Measurements from ENCODE around the gene URB1.
"Not testable (repeated sequence)": the region's sequence is repeated elsewhere in the genome, so short reads cannot be mapped to it uniquely, and the experiment has no call there.

Gene URB1

DNA sequence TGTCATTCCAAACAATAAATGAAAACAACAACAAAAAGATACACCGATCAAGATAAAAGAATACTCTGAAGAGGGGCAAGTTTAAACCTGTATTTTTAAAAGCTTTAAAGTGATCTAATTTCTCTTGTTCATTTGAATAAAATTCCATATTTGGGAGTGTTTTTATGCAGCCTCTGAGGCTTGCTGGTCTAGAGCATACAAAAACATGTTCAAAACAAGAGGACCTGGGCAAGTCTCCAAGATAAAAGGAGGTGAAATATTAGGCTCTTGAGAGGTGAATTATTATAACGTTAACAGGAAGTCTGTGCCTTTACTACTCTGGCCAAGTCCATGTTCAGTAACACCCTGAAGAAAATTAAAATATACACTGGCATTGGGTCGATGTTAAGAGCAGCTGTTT, 20.1 kb downstream of the URB1 start:
- DNase-seq = peak; percentile 55

DNA sequence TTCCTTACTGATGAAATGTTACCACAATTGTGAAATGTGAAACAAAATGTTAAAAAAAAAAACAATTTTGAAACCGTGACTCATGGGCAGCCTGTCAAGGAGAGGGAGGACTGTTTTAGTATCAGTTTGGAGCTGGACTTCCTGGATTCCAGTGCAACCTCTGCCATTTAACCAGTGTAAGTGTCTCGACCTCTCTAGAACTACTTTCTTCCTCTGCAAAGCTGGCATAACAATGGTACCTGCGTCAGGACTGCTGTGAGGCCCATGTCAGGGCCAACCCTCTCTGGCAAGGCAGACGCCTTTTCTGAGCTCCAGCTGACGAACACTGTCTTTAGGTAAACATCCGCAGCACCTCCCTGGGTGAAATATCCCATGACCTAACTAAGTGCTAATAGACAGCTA, 20.9 kb downstream of the URB1 start:
- peak; percentile 91 for DNase-seq

DNA sequence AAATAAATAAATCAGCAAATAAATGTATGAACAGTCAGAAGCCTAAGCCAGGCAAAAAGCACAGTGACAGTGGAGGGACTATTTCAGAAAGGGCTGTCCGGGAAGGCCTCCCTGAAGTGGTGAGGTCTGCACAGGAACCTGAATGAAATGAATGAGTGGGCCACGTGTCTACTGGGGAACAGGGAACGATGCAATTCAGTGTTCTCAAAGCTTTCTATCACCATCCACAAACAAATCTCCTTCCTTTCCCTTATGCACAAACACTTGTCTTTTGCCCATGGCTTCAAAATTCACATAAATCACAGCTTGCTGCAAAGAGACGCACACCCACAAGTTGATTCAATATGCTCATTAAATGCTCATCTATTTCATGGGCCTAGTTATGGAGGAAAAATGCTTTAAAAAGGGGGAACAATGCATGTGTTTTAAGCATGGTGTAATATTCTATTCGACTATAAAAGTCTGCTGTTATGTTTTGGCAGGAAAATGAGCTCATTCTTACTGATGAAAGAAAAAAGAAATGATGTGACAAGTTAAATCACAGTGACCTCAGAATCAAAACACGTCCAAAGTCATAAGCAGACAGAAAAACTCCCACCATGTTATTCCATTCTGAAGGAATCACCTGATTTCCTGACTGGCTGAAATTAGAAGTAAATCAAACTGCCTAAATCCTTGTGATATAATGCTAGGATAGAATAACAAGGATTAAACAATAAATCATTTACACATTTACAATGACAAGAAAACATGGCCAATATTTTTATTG, 21.6 kb downstream of the URB1 start:
- no peak for DNase-seq

DNA sequence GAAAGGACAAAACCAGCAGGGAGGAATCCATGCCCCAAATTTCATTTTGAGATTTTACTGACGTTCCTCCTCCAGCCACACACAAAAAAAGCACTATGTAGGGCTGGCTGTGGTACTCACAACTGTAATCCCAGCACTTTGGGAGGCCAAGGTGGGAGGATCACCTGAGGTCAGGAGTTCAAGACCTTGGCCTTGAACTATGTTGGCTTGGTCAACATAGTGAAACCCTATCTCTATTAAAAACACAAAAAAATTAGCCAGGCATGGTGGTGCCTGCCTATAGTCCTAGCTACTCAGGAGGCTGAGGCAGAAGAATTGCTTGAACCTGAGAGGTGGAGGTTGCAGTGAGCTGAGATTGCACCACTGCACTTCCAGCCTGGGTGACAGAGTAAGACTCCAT, 23.9 kb downstream of the URB1 start:
- DNase-seq = not testable (repeated sequence)

DNA sequence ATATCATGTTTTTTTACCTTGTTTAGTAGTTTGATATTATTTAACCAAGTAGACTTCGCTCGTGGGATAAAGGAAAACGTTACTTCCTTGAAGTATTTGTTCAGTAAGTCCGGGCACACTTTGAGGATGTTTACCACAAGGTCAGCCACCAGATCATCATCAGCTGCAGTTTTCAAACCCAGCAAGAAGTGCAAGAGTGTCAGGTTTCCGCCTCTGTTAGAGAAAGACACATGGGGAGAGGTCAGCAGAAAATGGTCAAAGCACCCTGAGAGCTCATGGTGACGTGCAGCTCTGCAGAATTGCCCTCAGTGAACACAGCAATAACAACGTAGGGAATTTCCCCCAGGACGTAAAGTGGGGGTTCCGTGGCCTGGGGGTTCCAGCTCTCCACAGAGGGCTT, 24.4 kb downstream of the URB1 start:
- no peak for DNase-seq

DNA sequence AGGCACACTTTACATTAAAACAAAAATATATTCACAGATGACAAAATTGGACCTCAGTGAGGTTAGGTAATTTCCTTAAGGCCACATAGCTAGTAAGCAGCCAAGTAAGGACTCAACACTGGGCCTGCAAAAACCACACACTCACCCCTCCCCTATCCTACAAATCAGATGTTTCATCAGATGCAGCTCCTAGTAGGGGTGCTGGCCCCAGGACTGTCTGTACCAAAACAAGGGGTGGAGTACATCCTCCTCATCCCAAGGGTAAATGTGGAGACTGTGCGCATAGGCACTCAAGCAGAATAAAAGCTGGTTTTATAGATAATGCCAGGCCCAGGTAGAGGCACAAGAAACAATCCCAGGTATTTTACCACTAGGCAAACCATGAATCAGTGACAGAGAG, 25.7 kb downstream of the URB1 start:
- no peak for DNase-seq

DNA sequence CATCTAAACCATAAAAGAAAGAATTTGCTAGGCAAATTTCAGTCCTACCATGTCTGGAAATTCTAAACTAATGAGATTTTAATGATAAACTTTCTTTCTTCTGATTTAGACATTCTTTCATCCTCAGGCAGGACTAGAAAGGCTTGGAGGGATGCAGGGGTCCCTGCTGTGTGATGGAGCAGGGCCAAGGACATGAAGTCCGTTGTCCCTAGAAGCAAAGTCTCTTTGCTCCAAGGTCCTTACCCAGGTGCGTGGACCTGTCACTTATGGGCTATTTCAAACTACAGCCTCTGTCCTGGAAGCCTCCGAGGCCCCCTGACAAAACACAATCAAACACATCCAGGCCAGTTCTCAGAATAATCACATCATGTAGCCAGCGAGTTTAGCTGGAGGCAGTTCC, 26.6 kb downstream of the URB1 start:
- no peak for DNase-seq

DNA sequence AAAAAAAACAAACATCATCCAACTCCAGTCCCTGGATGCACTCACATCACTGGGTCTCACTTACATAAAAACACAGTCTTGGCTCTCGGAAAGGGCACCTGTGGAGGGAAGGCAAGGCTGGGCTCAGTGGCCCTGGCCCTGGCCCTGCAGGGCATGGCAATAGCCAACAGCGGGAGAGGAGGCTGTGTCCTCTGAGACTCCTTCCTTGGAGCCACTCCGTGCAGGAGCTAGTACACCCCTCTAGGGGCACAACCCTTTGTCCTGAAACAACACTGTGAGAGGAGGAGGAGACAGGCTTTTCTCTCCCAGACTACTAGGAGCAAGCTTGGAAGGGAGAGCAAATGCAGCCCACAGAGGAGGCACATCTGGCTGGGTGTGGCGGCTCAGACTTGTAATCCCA, 28.0 kb downstream of the URB1 start:
- DNase-seq = no peak

DNA sequence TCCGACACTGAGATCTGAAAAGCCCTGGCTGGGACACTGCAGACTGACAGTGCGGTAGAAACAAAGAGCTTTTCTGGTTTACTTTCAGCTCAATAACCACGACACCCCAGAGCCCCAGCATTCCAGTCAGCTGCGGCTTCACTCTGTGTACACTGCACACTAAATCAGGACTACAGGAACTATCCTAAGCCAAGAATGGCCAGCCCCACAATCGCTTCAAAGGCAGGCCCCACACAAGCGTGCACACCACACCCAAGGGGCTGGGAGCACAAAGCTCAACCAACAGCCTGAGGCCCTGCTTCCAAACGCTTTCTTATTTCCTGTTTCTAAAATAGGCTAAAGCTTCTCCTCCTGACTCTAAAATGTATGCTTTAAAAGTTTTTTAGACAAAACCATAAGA, 28.4 kb downstream of the URB1 start:
- DNase-seq = no peak

DNA sequence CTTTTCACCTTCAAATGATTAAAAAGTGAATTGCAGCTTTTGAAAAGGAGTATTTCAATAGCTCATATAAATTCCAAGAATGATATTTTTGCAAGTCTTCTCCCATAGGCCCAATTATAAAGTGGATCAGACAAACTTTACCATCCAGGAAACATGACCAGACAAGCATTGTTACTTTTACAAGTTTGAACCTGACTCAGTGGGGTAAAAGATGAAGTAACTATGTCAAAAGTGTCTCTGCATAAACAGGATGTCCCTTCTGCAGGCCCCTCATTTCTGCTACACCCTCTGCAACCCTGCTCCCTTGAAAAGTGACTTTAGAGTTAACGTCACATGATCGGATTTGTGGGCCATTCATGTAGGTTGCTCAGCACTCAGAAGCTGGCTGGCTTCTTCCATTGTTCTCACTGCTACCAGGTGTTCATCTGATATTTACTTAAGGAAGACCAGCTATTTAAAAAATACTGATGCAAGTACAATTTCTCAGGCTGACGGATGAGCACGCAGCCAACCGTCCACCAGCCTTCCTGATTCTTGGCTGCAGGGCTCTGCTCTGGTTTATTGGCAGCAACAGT, 32.3 kb downstream of the URB1 start:
- no peak for DNase-seq

DNA sequence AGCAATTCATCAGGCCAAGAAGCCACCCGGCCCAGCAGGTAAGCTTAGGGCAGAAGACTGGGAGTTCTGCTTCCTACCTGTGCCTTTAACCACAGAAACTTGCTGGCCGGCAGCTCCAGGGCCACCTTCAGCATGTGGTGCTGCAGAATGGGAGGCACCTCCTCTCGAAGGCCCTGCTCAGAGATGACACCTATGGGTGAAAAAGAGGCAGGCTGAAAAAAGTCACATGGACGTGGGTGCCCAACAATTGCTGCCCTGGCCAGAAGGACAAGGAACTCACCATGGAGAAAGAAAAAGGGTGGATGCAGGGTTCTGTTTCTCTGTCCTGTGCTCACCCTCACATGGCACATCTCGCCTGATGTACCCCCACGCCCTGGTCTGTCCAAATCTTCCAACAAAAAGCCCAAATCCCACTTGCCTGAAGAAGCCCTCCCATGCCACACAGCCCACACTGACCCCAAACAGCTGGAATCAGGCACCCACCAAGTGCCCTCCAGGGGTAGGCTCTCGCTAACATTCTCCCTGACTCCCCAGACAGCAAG, 33.0 kb downstream of the URB1 start:
- no peak for DNase-seq

DNA sequence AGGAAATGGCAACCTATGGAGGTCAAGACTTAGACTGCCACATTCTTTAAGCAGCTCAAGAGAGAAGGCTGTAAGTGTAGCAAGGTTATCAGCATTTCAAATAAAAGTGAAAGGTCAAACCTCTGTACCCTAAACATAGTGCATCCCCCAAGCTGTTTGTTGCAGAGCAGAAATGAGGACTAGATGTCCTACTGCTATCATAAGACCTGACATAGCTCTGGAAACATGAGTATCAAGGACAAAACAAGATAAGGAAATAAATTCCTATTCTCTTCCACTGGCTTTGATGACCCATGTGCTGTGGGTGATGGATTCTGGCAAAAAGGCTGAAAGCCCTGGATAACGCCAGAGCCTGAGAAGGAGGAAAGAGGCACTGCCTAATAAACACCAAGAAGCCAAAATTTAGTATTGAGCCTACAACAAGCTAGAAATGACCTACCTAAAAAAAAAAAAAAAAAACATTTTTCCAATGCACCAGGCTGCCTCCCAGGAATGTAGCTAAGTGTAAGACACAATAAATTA, 35.9 kb downstream of the URB1 start:
- DNase-seq = no peak

DNA sequence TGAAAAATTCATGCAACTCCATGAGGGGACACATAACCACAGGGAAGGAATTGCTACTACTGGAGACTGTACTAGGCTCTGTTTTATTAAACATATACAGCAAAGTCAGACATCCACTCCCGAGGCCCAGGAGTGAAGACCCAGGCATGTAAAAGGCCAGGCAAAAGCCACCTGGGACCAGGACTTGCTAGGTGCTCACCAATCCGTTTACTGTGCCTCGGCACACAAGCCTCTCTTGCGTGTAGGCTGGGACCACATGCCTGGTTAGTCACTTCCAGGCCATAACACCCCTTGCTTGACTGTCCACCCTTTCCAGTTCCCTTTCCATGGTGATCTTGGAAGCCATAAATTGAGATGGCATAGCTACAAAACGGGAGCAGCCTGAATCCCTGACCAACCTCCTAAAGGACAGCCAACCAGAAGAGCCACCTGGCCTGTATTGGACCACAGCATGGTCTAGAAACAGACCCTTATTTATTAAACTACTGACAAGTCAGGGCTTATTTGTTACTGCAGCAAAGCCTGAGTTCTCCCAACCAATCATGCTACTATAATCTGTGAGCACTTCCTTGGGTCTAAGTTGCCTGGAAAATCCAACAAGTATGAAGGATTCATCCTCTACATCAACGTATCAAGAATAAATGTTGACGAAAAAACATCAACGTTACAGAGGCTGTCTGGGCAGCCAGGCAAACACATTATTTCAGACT, 39.7 kb downstream of the URB1 start:
- no peak for DNase-seq

DNA sequence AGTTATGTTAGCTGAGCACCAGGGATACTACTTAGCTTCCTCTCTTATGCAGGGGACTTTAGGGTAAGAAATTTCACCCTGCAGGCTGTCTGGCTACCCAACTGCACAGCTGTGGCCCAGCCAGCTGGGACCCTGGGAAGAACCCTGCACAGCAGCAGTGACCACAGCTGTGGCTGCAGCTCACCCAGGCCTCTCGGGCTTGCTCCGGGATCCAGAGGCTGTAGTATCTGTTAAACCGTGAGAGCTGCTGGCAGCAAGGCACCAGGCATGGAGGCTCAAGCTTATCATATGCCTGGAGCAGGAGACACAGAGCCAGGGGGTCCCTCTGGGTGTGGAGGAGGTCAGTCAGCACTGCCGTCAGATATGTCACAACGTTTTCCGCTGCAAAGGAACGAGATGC, 40.3 kb downstream of the URB1 start:
- DNase-seq = no peak

DNA sequence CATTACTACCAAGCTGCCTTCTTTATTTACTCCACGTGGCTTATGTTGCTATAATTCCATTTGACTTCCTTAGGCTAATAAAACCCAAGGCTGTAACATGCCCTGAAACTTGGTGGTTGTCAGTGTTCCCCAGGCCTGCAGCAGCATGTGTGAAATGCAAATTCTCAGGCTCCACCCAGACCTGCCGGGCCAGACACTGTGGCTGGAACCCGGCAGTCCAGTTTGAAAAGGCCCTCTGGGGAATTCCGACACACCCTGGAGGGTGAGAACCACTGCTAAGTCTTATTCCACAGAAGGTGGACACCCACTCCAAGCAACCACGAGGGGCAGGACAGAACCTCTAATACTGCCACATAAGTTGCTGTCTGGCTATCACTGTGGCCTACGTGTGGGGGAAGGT, 41.4 kb downstream of the URB1 start:
- DNase-seq = no peak

DNA sequence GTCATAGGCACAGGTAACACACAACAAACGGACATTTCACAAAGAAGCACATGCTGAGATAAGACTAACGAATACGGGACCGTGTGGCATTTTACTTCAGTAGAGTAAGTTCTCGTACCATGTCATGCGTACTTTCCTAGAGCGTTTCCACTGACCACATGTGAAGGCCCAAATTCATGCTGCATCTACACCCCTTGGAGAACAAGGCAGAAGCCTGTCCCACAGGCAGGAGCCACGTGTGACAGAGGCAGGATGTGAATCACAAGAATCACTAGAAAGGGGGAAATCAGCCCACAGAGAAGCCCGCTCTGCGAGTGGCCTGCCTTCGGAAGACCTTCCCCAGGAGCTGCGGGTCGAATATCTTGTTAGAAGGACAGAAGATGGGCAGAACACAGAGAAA, 41.8 kb downstream of the URB1 start:
- DNase-seq = no peak

DNA sequence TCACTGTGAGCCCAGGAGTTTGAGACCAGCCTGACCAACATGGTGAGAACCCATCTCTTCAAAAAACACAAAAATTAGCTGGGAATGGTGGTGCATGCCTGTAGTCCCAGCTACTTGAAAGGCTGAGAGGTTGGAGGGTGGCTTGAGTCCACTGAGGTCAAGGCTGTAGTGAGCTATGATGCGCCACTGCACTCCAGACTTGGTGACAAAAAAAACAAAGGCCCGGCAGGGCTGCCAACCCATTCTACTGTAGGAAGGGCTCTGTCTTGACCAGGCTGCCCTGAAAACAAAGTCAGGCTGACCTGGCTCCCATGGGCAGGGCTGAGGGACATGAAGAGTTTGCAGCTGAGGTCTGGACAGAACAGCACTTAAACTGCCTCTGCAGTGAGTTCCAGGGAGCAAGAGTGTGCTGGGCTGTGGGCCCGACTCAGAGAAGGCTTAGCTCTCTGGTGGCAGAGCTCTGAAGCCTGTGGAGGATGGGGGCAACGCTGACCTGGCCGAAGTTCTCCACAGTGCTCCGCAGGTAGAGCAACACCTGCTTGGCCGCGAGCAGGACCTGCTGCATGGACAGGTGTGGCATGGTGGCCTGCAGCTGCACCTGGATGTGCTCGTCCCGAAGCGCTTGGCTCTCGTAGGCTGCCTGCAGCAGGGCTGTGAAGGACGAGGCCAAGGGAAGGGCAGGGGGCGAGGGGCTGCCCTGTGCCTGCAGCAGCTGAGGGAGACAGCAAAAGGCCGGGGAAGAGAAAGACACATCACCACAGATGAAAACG, 42.4 kb downstream of the URB1 start:
- no peak for DNase-seq

DNA sequence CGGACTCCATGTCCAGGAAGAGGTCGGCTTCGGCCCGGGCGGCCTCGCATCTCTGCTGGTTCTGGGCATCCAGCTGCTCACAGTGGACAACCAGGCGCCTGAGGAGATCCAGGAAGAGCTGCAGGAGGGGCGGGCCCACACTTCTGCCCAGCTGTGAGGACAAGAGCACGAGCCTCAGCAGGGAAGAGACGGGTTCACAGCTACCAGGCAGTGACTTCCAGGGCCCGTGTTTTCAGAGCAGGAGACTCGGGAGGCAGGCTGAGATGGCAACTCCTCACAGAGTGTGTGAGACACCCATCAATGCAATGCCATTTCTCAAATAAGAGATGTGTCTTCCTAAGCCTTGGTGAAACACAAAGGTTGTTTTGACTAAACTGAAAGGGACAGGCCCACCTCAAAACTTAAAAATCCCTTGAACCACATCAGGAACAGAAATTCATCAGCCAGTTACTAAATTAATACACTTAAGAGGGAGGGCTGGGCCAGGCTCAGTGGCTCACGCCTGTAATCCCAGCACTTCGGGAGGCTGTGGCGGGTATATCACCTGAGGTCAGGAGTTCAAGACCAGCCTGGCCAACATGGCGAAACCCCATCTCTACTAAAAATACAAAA, 43.4 kb downstream of the URB1 start:
- no peak for DNase-seq

DNA sequence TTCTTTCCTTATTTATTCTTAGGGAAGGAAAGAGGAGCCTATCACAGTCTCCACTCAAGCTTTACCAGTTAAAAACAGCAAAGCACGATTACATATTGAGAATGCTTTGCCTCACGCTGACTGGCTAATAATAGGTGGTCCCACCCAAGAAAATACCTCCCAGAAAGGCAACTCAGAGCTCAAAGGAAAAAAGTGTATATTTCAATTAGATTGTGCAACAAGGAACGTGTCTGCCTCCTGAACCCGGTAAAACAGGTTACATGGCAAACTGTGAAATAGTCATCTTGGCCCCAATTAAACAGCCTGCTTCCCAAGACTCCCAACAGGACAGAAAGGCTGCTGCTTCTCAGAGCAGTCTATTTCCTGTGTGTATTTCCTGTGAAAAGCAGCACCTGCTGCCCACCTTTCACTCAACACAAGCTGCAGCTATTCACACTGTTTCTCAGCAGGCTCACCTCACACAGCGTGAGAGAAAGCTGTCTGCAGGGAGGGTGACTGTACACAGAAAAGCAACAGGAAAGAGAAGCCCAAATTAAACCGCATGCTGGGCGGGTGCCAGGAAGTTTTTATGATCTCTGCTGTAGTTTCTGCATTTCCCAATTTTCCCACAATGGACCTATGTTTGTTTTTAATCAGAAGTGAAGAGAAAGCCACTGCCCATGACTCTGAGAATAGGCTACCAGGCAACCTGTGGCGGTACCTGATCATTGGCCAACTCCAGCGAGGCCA, 44.0 kb downstream of the URB1 start:
- no peak for DNase-seq

DNA sequence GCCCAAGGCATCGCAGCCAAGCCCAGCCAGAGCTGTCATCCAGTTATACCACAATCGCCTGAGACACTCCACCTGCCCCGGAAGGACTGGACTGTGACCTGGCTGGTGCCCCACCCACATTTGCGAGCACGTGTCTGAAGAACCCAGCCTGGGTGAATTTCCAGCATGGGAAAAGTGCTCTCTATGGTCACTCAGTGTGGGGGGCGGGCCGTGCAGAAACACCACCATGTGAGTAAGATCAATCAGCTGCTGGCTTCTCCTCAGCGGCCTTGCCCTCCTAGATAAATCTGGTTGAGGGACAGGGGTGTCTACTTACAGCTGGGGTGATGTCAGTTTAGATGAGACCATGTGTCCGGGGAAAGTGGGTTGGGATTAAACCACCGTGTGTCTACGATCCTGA, 44.8 kb downstream of the URB1 start:
- DNase-seq = no peak

DNA sequence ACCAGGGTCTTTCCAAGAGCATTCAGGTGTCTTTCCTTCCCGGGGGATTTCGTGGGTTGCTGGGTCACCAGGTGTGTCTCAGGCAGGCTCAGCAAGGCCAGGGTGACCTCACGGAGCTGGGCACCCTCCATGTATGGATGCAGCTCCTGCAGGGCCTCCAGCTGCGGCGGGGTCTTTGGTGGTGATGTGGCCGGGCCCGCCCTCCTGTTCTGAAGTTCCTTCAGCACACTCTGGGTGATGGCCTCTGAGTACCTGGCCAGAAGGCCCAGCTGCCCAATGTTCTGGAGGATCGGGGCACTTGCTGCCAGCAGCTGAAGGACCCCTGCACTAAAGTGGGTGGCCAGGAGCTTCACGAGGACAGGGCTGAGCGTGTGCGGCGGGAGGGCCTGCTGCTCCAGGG, 45.5 kb downstream of the URB1 start:
- no peak for DNase-seq

DNA sequence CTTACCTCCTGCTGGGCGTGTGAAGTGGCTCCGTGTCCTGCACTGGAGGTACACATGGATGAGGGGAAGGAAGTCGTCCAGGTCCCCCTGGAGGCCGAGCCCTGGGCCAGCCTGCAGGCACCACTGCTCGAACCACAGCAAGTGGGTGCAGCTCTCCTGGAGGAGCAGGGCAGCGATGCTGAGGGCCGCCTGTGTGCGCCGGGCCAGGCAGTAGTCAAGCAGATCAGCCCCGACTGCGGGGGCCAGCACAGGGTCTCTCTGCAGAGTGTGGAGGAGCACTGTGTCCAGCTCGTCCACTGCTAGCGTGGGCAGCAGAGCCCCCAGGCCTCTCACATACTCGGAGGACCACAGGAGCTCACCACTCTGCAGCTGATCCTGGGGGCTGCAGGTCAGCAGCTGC, 45.9 kb downstream of the URB1 start:
- no peak for DNase-seq

Measured in NCI-H2029 (cell line).